HT1080 (cell line): Measurements from ENCODE around the gene ZBTB17. TPM values are rescaled to one million over a fixed set of nuclear protein-coding genes. Genes with fewer than 3 reads are reported as not detected.
"Not testable (repeated sequence)": the region's sequence is repeated elsewhere in the genome, so short reads cannot be mapped to it uniquely, and the experiment has no call there.

ENCODE experiments used
- DNase-seq: peaks from one replicate; pipeline ENCODE4 v3.0.0-alpha.2; 2015; ENCODE audit warnings: low read depth
- total RNA-seq: library from RNA; depleted of rRNA; stranded (reverse); fragments of >200 nt; shearing (Covaris generic); gene quantifications from 2 replicates; pipeline ENCODE4 v1.2.3, GENCODE V29; 2014

The ZBTB17 gene
- total RNA-seq, 1 experiment from 2014 or later: 40.0 TPM

DNA sequence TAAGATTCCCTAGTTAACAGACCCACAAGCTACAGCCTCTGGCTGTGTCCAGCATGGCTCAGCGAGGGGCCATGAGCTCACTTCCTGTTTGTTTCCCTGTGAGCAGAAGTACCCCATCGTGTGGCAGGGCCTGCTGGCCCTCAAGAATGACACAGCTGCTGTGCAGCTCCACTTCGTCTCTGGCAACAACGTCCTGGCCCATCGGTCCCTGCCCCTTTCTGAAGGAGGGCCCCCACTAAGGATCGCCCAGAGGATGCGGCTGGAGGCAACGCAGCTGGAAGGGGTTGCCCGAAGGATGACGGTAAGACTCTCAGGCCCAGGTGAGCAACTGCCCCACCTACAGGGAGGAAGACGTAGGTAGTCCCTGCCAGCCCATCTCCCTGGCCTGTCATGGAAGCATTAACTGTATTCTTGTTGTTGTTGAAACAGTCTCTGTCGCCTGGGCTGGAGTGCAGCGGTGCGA lies 38.2 kb downstream of the ZBTB17 start:
- peak; percentile 56 for DNase-seq

DNA sequence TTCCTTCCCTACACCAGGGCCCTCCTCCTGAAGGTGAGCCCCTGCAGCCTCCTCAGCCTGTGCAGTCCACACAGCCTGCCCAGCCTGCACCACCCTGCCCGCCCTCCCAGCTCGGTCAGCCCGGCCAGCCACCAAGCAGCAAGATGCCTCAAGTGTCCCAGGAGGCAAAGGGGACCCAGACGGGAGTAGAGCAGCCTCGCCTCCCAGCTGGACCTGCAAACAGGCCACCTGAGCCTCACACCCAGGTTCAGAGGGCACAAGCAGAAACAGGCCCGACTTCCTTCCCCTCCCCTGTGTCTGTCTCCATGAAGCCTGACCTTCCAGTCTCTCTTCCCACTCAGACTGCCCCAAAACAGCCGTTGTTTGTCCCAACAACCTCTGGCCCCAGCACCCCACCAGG lies 38.8 kb downstream of the ZBTB17 start:
- DNase-seq: no peak

DNA sequence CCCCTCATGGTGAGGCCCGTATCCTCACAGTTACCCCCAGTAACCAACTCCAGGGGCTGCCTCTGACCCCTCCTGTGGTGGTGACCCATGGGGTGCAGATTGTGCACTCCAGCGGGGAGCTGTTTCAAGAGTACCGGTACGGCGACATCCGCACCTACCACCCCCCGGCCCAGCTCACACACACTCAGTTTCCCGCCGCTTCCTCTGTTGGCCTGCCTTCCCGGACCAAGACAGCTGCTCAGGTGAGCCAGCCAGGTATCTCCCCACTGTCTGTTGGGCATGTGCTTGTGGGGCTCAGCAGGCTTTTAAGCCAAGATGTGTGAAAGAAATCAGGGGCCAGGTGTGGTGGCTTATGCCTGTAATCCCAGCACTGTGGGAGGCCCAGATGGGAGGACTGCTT lies 39.9 kb downstream of the ZBTB17 start:
- no peak for DNase-seq

DNA sequence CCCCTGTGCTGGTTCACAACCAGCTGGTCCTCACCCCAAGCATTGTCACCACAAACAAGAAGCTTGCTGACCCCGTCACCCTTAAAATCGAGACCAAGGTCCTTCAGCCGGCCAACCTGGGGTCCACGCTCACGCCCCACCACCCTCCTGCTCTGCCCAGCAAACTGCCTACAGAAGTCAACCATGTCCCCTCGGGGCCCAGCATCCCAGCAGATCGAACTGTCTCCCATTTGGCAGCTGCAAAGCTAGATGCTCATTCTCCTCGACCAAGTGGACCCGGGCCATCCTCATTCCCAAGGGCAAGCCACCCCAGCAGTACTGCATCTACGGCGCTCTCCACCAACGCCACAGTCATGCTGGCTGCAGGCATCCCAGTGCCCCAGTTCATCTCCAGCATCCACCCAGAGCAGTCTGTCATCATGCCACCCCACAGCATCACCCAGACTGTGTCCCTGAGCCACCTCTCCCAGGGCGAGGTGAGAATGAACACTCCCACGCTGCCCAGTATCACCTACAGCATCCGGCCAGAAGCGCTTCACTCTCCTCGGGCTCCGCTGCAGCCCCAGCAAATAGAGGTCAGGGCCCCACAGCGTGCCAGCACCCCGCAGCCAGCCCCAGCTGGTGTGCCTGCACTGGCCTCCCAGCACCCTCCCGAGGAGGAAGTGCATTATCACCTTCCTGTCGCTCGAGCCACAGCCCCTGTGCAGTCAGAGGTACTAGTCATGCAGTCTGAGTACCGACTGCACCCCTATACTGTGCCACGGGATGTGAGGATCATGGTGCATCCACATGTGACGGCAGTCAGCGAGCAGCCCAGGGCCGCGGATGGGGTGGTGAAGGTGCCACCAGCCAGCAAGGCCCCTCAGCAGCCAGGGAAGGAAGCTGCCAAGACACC lies 40.6 kb downstream of the ZBTB17 start:
- DNase-seq: no peak

DNA sequence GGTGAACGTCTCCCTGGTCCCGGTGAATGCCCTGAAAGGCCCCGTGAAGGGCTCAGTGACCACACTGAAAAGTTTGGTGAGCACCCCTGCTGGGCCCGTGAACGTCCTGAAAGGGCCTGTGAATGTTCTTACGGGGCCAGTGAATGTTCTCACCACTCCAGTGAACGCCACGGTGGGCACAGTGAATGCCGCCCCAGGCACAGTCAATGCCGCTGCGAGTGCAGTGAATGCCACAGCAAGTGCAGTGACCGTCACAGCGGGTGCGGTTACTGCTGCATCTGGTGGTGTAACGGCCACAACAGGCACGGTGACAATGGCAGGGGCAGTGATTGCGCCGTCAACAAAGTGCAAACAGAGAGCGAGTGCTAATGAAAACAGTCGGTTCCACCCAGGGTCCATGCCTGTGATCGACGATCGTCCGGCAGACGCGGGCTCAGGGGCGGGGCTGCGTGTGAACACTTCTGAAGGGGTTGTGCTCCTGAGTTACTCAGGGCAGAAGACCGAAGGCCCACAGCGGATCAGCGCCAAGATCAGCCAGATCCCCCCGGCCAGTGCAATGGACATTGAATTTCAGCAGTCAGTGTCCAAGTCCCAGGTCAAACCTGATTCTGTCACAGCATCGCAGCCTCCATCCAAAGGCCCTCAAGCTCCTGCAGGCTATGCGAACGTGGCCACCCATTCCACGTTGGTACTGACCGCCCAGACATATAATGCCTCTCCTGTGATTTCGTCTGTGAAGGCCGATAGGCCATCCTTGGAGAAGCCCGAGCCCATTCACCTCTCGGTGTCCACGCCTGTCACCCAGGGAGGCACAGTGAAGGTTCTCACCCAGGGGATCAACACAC lies 41.5 kb downstream of the ZBTB17 start:
- DNase-seq: no peak

DNA sequence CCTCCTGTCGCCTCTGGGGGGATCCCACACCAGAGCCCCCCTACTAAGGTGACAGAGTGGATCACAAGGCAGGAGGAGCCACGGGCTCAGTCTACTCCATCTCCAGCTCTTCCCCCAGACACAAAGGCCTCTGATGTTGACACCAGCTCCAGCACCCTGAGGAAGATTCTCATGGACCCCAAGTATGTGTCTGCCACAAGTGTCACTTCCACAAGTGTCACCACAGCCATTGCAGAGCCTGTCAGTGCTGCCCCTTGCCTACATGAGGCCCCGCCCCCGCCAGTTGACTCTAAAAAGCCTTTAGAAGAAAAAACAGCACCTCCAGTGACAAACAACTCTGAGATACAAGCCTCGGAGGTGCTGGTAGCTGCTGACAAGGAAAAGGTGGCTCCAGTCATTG lies 42.2 kb downstream of the ZBTB17 start:
- no peak for DNase-seq

DNA sequence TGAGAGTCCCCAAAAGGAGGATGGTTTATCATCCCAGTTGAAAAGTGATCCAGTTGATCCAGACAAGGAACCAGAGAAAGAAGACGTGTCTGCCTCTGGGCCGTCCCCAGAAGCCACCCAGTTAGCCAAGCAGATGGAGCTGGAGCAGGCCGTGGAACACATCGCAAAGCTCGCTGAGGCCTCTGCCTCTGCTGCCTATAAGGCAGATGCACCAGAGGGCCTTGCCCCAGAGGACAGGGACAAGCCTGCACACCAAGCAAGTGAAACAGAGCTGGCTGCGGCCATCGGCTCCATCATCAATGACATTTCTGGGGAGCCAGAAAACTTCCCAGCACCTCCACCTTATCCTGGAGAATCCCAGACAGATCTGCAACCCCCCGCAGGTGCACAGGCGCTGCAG lies 43.3 kb downstream of the ZBTB17 start:
- DNase-seq: no peak

DNA sequence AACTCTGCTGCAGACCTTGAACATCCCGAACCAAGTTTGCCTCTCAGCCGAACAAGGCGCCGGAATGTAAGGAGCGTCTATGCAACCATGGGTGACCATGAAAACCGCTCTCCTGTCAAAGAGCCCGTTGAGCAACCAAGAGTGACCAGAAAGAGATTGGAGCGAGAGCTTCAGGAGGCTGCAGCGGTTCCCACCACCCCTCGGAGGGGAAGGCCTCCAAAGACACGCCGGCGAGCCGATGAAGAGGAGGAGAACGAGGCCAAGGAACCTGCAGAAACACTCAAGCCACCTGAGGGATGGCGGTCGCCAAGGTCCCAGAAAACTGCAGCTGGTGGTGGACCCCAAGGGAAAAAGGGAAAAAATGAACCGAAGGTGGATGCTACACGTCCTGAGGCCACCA lies 44.0 kb downstream of the ZBTB17 start:
- DNase-seq: no peak

DNA sequence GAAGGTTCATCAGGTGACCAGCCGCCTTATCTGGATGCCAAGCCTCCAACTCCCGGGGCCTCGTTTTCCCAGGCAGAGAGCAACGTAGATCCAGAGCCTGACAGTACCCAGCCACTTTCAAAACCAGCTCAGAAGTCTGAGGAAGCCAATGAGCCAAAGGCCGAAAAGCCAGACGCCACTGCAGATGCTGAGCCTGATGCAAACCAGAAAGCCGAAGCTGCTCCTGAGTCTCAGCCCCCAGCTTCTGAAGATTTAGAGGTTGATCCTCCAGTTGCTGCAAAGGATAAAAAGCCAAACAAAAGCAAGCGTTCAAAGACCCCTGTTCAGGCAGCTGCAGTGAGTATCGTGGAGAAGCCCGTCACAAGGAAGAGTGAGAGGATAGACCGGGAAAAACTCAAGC lies 44.5 kb downstream of the ZBTB17 start:
- DNase-seq: no peak

DNA sequence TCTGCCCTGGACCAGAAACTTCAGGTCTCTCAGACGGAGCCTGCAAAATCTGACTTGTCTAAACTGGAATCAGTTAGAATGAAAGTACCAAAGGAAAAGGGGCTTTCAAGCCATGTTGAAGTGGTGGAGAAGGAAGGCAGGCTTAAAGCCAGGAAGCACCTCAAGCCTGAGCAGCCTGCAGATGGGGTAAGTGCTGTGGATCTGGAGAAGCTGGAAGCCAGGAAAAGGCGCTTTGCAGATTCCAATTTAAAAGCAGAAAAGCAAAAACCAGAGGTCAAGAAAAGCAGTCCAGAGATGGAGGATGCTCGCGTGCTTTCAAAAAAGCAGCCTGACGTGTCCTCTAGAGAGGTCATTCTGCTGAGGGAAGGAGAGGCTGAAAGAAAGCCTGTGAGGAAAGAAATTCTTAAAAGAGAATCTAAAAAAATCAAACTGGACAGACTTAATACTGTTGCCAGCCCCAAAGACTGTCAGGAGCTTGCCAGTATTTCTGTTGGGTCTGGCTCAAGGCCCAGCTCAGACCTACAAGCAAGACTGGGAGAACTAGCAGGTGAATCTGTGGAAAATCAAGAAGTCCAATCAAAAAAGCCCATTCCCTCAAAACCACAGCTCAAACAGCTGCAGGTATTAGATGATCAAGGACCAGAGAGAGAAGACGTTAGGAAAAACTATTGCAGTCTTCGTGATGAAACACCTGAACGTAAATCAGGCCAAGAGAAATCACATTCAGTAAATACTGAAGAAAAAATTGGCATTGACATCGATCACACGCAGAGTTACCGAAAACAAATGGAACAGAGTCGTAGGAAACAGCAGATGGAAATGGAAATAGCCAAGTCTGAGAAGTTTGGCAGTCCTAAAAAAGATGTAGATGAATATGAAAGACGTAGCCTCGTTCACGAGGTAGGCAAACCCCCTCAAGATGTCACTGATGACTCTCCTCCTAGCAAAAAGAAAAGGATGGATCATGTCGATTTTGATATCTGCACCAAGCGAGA lies 46.6 kb downstream of the ZBTB17 start:
- DNase-seq: no peak

DNA sequence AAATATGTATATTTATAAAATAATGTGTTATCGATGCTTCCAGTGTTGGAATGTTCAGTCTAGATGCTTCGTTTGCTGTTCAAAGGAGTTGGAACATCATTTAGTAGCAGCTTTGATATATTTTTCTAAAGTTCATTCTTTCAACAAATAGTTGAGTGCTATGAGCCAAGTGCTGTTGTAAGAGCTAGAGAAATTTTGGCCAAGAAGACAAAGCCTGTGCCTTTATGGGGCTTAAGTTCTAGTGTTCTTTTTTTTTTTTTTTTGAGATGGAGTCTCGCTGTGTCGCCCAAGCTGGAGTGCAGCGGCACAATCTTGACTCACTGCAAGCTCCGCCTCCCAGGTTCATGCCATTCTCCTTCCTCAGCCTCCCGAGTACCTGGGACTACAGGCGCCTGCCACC lies 49.5 kb downstream of the ZBTB17 start:
- not testable (repeated sequence) for DNase-seq

DNA sequence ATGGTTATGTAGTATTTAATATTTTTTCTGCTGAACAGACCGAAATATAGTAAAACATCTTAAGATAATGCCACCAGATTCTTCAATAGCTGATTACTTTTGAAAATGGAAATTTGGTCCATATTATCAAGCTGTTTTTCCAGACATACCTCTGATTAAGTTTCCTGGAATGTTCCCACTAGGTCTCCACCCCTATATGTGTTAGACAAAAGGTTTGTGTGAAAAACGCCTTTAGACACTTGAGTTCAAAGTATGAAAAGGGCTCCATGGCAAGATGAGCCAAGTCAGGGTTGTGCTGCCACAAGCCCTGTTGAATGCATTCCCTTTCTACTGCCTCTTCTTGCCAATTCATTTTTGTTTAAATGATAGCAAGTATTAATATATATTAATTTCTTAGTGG lies 52.7 kb downstream of the ZBTB17 start:
- peak; percentile 47 for DNase-seq

DNA sequence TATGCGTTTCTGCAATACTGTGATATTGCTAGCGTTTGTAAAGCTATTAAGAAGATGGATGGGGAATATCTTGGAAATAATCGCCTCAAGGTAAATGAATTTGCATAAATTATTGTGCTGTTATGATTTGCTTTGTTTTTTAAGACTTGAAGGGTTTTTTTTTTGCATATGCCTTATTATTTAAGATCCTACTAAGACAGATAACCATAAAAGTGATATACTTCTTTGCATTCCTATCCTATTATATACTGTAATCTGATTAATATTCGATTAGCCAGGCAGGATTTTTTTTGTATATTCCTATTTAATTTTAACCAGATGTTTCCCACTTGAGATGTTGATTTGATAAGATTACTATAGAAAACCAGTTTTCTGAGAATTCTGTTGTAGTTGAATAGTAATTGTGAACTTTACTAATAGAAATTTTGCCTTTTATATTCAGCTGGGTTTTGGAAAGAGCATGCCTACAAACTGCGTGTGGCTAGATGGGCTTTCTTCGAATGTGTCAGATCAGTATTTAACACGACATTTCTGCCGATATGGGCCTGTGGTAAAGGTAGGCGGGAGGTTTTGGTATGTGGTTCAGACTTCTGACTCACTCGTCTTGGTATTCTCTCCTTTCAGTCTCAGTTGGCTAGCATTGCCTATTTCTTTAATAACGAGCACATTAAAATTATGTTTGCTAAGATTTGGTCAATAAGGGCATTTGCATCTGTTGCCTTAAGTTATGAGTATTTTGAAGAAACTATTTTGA lies 56.8 kb downstream of the ZBTB17 start:
- peak; percentile 82 for DNase-seq

DNA sequence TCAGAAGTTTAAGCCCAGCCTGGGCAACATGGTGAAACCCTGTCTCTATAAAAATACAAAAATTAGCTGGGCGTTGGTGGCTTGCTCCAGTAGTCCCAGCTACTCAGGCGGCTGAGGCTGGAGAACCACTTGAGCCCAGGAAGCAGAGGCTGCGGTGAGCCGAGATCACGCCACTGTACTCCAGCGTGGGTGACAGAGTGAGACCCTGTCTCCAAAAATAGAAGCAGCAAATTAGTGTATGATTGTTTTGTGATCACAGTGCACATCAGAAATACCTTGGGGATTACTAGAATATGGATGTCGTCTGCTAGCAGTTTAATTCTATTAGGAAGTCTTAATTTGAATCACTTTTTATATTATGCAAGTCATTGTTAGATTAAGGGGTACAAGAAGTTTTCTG lies 59.0 kb downstream of the ZBTB17 start:
- DNase-seq: no peak

DNA sequence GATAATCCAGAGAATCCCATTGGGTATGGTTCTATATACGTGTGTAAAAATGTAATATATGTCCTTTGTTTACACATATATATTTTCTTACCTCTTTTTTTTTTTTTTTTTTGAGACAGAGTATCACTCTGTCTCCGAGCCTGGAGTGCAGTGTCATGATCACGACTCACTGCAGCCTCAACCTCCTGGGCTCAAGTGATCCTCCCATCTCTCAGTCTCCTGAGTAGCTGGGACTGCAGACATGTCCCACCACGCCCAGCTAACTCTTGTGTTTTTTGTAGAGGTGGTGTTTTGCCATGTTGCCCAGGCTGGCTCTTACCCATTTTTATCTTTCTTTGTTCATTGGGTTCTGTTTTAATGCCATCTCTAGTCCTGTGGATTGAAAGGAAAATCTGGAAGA lies 59.5 kb downstream of the ZBTB17 start:
- DNase-seq: peak; percentile 69

DNA sequence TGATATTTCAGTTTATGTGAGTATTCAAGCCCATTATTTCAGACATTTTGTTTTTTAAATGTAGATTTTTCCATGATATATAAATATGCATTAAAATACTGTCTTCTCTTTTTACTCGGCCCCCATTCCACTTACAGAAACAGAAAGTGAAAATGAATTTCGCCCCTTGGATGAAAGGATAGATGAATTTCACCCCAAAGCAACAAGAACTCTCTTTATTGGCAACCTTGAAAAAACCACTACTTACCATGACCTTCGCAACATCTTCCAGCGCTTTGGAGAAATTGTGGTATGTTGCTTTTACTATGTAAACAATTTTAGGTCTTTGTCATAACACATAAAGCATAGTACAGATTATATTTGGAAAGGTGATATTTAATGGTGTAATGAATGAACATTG lies 59.9 kb downstream of the ZBTB17 start:
- DNase-seq: no peak

DNA sequence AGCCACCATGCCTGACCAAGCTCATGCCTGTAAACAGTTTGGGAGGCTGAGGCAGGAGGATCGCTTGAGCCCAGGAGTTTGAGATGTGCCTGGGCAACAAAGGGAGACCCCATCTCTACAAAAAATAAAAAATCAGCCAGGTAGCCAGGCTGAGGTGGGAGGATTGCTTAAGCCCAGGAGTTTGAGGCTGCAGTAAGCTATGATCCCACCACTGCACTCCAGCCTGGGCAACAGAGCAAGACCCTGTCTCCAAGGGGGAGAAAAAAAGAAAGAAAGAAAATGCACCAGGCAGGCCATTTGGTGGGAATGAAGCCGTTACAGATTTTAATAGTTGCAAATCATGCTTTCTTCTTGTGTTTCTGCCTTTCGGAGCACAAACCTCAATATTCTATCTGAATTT lies 62.3 kb downstream of the ZBTB17 start:
- not testable (repeated sequence) for DNase-seq

DNA sequence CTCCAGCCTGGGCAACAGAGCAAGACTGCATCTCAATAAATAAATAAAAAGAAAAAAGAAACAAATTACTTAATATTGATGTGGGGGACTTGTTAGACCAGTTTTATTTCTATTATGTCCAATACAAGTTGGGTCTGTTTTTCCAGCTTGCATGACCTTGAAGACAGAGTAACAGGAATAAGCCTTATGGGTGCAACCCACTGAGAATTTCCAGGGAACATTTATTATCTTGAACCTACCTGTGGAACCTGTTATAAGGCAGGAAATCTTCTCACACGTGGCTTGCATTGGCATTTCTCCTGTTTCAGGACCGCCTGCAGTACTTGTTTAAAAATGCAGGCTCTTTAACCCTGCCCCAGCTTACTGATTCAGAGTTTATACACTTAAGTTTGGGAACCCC lies 64.0 kb downstream of the ZBTB17 start:
- no peak for DNase-seq

DNA sequence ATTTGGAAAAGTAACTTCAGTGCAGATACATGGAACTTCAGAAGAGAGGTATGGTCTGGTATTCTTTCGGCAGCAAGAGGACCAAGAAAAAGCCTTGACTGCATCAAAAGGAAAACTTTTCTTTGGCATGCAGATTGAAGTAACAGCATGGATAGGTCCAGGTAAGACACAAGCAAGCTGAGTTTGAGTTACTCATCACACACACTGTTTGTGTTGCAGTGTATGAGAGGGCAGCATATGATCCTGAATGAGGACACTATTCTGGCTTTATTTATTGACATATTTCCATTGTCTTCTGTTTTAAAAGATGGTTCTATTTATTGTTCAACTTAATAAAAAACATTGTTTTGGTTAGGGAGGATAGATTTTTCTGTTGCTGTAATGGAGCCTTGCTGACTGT lies 64.8 kb downstream of the ZBTB17 start:
- no peak for DNase-seq

DNA sequence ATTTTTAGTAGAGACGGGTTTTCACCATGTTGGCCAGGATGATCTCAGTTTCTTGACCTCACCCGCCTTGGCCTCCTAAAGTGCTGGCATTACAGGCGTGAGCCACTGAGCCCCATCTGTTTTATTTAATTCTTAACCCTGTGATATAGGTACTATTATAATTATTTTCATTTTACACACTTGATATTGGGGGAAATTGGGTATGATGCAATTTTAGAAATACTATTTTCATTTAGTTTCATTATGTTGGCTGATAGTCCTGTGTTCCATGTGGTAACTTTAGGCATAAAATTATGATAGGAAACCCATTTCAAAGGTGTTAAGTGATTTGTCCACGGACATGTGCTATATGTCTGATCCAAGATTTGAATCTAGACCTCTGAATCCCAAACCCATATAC lies 67.3 kb downstream of the ZBTB17 start:
- no peak for DNase-seq
